GM12875 (cell line): ENCODE results near the gene CHMP5.

Source experiments
- H3K4me3 ChIP-seq: one replicate; pipeline ENCODE4 v1.5.1; 2011; ENCODE audit warnings: low read depth, low read length, control low read depth
- TF ChIP-seq, protein P1 (sequence below): IDR thresholded peaks from 2 replicates; pipeline ENCODE4 v1.5.1; 2011; ENCODE audit warnings: low read depth, mild to moderate bottlenecking, control low read depth, inconsistent platforms, low read length, moderate library complexity, borderline replicate concordance; ENCODE audit not compliant: insufficient read depth

CHMP5 gene

GRCh38 chr9:33277484-33277883, 12.6 kb downstream of the CHMP5 start:
- TF ChIP-seq, protein P1, sequence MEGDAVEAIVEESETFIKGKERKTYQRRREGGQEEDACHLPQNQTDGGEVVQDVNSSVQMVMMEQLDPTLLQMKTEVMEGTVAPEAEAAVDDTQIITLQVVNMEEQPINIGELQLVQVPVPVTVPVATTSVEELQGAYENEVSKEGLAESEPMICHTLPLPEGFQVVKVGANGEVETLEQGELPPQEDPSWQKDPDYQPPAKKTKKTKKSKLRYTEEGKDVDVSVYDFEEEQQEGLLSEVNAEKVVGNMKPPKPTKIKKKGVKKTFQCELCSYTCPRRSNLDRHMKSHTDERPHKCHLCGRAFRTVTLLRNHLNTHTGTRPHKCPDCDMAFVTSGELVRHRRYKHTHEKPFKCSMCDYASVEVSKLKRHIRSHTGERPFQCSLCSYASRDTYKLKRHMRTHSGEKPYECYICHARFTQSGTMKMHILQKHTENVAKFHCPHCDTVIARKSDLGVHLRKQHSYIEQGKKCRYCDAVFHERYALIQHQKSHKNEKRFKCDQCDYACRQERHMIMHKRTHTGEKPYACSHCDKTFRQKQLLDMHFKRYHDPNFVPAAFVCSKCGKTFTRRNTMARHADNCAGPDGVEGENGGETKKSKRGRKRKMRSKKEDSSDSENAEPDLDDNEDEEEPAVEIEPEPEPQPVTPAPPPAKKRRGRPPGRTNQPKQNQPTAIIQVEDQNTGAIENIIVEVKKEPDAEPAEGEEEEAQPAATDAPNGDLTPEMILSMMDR = no peak
- H3K4me3 ChIP-seq = no peak overlapping the region

GRCh38 chr9:33285502-33285901, 20.7 kb downstream of the CHMP5 start:
- no peak overlapping the region for H3K4me3 ChIP-seq
- TF ChIP-seq, protein P1 = no peak

- no peak overlapping the region for H3K4me3 ChIP-seq
- TF ChIP-seq, protein P1 = peak; percentile 75
These were observed 22.2 kb downstream of the CHMP5 start for GRCh38 chr9:33287087-33287490.

DNA sequence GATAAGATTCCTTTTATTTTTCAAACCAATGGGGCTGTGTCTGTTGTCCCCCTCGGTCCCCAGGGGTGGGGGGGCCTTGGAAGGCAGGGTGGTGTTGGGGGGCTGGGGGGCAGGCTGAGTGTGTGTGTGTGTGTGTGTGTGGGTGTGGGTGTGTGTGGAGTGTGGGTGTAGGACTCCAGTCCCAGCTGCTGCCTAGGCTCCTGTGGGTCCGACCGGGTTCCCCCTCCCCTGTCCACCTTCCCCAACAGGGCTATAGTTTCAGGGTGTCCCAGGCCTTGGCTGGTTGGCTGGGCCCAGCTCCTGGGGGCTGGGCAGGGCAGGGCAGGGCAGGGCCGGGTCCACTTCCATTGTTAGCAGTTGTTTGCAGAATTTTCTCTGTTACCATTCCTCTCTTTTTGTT, 23.4 kb downstream of the CHMP5 start:
- H3K4me3 ChIP-seq = no peak overlapping the region
- TF ChIP-seq, protein P1 = no peak

DNA sequence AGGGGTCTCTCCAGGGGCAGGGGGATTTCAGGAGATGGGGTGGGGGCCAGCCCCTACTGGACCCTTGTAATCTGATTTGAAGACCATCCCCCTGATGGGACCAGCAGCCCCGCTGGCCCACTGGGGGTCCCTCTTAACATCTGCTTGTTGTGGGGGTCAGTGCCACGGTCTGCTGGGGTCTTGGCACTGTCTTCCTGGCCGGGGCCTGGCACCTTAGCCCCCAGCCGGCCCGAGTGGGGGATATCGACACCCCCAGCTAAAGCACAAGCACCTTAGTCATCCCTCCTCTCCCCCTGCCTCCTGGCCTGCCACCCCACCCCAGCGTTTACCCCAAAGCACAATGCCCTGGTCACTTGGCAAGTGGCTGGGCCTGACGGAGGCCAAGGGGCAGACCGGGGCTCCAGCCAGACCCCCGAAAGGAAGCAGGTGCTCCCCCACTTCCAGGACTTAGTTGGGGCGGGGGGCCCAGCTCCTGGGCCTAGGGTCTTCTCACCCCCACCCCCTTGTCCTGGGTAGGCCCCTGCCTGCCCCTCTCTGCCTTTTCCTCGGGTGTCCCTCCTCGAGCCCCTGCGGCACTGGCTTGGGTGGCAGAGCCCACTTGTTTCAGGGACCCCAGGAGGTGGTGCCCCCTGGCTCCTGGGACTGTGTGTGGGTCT, 24.1 kb downstream of the CHMP5 start:
- TF ChIP-seq, protein P1 = no peak
- peak overlapping the region; percentile 98 for H3K4me3 ChIP-seq

GRCh38 chr9:33289496-33289895, 24.6 kb downstream of the CHMP5 start:
- TF ChIP-seq, protein P1 = no peak
- H3K4me3 ChIP-seq = peak overlapping the region; percentile 98

DNA sequence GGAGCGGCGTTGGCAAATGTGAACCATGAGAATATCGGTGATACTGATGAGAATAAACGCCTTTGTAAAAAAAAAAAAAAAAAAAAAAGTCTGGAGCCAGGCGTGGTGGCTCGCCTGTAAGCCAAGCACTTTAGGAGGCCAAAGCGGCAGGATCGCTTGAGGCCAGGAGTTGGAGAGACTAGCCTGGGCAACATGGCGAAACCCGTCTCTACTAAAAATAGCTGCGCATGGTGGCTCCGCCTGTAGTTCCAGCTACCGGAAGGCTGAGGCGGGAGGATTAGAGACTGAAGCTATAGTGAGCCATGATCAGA, 25.0 kb downstream of the CHMP5 start:
- peak overlapping the region; percentile 98 for H3K4me3 ChIP-seq
- TF ChIP-seq, protein P1 = no peak
